GM23338 (cell line): ENCODE data around the gene EIF1AX. TPM values are rescaled to one million over a fixed set of nuclear protein-coding genes. Genes with fewer than 3 reads are reported as not detected.

Experiments used
- ATAC-seq: fragments of 200-7000 bp; cut with Tn5 transposase; 3 replicates; pipeline ENCODE4 v1.9.1; 2020
- DNase-seq: peaks from one replicate; pipeline ENCODE4 v3.0.0-alpha.2; 2015; ENCODE audit warnings: low spot score
- H2AFZ ChIP-seq: fragments of 200-600 bp; sonication (generic); 2 replicates; pipeline ENCODE4 v1.8.0; 2016; ENCODE audit warnings: antibody characterized with exemption, mild to moderate bottlenecking, moderate library complexity
- H3F3A ChIP-seq: fragments of 200-600 bp; sonication (generic); replicated peaks from 2 replicates; pipeline ENCODE4 v1.8.0; 2017; ENCODE audit warnings: antibody characterized with exemption, mixed run types, low read depth
- H3K27ac ChIP-seq: fragments of 200-600 bp; sonication (generic); 2 replicates; pipeline ENCODE4 v1.6.1; 2016; ENCODE audit warnings: low read depth
- H3K27me3 ChIP-seq: fragments of 200-600 bp; sonication (generic); 2 replicates; pipeline ENCODE4 v1.8.0; 2016; ENCODE audit warnings: mild to moderate bottlenecking, mixed run types, moderate library complexity; ENCODE audit not compliant: insufficient read depth
- H3K36me3 ChIP-seq: fragments of 200-600 bp; sonication (generic); 2 replicates; pipeline ENCODE4 v1.8.0; 2016; ENCODE audit warnings: mild to moderate bottlenecking; ENCODE audit not compliant: insufficient read depth
- H3K4me1 ChIP-seq: fragments of 200-600 bp; sonication (generic); 2 replicates; pipeline ENCODE4 v1.8.0; 2016; ENCODE audit warnings: mild to moderate bottlenecking, moderate library complexity; ENCODE audit not compliant: insufficient read depth
- H3K4me2 ChIP-seq: fragments of 200-600 bp; sonication (generic); 2 replicates; pipeline ENCODE4 v1.7.1; 2017; ENCODE audit warnings: mixed run types
- H3K4me3 ChIP-seq: fragments of 200-600 bp; sonication (generic); 2 replicates; pipeline ENCODE4 v1.6.1; 2016; ENCODE audit warnings: mixed run types
- H3K79me2 ChIP-seq: fragments of 200-600 bp; sonication (generic); replicated peaks from 2 replicates; pipeline ENCODE4 v1.8.0; 2017; ENCODE audit warnings: mild to moderate bottlenecking; ENCODE audit not compliant: insufficient read depth
- H3K9me2 ChIP-seq: fragments of 200-600 bp; sonication (generic); 2 replicates; pipeline ENCODE4 v1.8.0; 2017; ENCODE audit not compliant: insufficient read depth
- H4K20me1 ChIP-seq: fragments of 200-600 bp; sonication (generic); replicated peaks from 2 replicates; pipeline ENCODE4 v1.8.0; 2017; ENCODE audit warnings: mild to moderate bottlenecking; ENCODE audit not compliant: insufficient read depth
- H3K27ac Mint-ChIP-seq: 2 replicates; pipeline ENCODE4 v1.8.0; 2020; ENCODE audit warnings: inconsistent platforms, mild to moderate bottlenecking, moderate library complexity, mixed read lengths
- H3K27me3 Mint-ChIP-seq: 3 replicates; pipeline ENCODE4 v1.8.0; 2022; ENCODE audit warnings: low read depth, mild to moderate bottlenecking, moderate library complexity, mixed read lengths, inconsistent platforms; ENCODE audit not compliant: insufficient read depth, poor library complexity
- H3K36me3 Mint-ChIP-seq: 3 replicates; pipeline ENCODE4 v1.8.0; 2021; ENCODE audit warnings: low read depth, mild to moderate bottlenecking, inconsistent platforms, moderate library complexity, mixed read lengths
- H3K4me1 Mint-ChIP-seq: 3 replicates; pipeline ENCODE4 v1.8.0; 2020; ENCODE audit warnings: mild to moderate bottlenecking, inconsistent platforms, mixed read lengths
- H3K4me3 Mint-ChIP-seq: 3 replicates; pipeline ENCODE4 v1.8.0; 2021; ENCODE audit warnings: moderate library complexity, mild to moderate bottlenecking, inconsistent platforms, mixed read lengths
- H3K9me3 Mint-ChIP-seq: 3 replicates; pipeline ENCODE4 v1.8.0; 2020; ENCODE audit warnings: moderate library complexity, mild to moderate bottlenecking, inconsistent platforms, mixed read lengths
- CREB1 ChIP-seq: fragments of 250-450 bp; sonication (Bioruptor Pico); IDR thresholded peaks from 2 replicates; pipeline ENCODE4 v1.5.0; 2020; ENCODE audit warnings: low read depth, mild to moderate bottlenecking, moderate library complexity
- EZH2 ChIP-seq: fragments of 200-600 bp; sonication (generic); IDR thresholded peaks from one replicate; pipeline ENCODE4 v1.8.0; 2017; ENCODE audit warnings: antibody characterized with exemption, mild to moderate bottlenecking, low read depth; ENCODE audit not compliant: unreplicated experiment
- EZH2phosphoT487 ChIP-seq: fragments of 200-600 bp; sonication (generic); IDR thresholded peaks from one replicate; pipeline ENCODE4 v1.8.1; 2018; ENCODE audit warnings: antibody characterized with exemption; ENCODE audit not compliant: unreplicated experiment
- JUNB ChIP-seq: IDR thresholded peaks from one replicate; pipeline ENCODE4 v1.6.1; 2016; ENCODE audit warnings: antibody characterized with exemption; ENCODE audit not compliant: unreplicated experiment
- NANOG ChIP-seq: IDR thresholded peaks from 2 replicates; pipeline ENCODE4 v1.6.1; 2016; ENCODE audit warnings: antibody characterized with exemption, borderline replicate concordance
- POLR2AphosphoS5 ChIP-seq: IDR thresholded peaks from 2 replicates; pipeline ENCODE4 v1.6.1; 2016; ENCODE audit warnings: antibody characterized with exemption, low read depth
- STAT1 ChIP-seq: IDR thresholded peaks from one replicate; pipeline ENCODE4 v1.6.1; 2016; ENCODE audit warnings: antibody characterized with exemption; ENCODE audit not compliant: unreplicated experiment
- ZNF114 ChIP-seq: fragments of 250-450 bp; sonication (Bioruptor Pico); IDR thresholded peaks from 2 replicates; pipeline ENCODE4 v1.5.0; 2020; ENCODE audit warnings: mild to moderate bottlenecking, moderate library complexity
- ZNF331 ChIP-seq: fragments of 250-450 bp; sonication (Bioruptor Pico); IDR thresholded peaks from 2 replicates; pipeline ENCODE4 v1.5.0; 2020; ENCODE audit warnings: low read depth, mild to moderate bottlenecking, moderate library complexity
- polyA plus RNA-seq: library from polyadenylated mRNA; unstranded; fragments of >200 nt; fragmentation: Nextera tagmentation; extraction: Ambion mirVana; gene quantifications from 2 replicates; pipeline ENCODE4 v1.2.1, GENCODE V29; 2016
- total RNA-seq: library from RNA; depleted of rRNA; stranded (reverse); fragments of >200 nt; shearing (Covaris generic); gene quantifications from 2 replicates; pipeline ENCODE4 v1.2.3, GENCODE V29; 2014
- TF ChIP-seq, protein P1 (sequence below): fragments of 250-450 bp; sonication (Bioruptor Pico); IDR thresholded peaks from 2 replicates; pipeline ENCODE4 v1.5.0; 2020; ENCODE audit warnings: mild to moderate bottlenecking, moderate library complexity
- TF ChIP-seq, protein P2 (sequence below), 2 experiments: fragments of 200-600 bp in 1 of 2; sonication (generic) in 1 of 2; conservative IDR thresholded peaks; 2 replicates each; pipeline versions ENCODE4 v1.5.1 to v1.6.1; 2016 to 2017; ENCODE audit warnings: antibody characterized with exemption in 2 of 2, low read depth in 2 of 2, mild to moderate bottlenecking in 2 of 2, moderate library complexity in 1 of 2
- TF ChIP-seq, protein P3 (sequence below): IDR thresholded peaks from 2 replicates; pipeline ENCODE4 v1.6.1; 2016; ENCODE audit warnings: antibody characterized with exemption
- TF ChIP-seq, protein P4 (sequence below): IDR thresholded peaks from one replicate; pipeline ENCODE4 v1.6.1; 2018; ENCODE audit warnings: antibody characterized with exemption; ENCODE audit not compliant: unreplicated experiment

The EIF1AX gene
- total and polyA plus RNA-seq, 2 experiments from 2014 or later = 107 to 321 TPM

DNA sequence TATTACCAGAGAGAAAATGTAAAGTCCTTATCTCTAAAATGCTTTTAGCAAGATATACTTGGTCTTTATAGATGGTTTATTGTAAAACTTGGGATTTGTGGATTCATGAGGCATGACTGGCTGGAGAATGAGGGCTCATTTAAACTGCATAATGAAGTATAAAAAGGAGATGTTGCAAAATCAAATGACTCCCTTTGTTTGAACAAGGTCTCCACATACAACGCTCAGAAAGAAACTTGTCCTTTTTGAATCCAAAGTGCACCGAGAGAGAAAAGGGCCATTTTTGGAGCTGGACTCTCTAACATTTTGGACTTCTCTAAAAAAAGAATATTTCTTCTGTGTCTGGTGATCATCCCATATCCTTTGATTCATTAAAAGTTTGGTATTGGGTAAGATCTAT lies 7.7 kb upstream of the EIF1AX start (continued):
- TF ChIP-seq, protein P1, sequence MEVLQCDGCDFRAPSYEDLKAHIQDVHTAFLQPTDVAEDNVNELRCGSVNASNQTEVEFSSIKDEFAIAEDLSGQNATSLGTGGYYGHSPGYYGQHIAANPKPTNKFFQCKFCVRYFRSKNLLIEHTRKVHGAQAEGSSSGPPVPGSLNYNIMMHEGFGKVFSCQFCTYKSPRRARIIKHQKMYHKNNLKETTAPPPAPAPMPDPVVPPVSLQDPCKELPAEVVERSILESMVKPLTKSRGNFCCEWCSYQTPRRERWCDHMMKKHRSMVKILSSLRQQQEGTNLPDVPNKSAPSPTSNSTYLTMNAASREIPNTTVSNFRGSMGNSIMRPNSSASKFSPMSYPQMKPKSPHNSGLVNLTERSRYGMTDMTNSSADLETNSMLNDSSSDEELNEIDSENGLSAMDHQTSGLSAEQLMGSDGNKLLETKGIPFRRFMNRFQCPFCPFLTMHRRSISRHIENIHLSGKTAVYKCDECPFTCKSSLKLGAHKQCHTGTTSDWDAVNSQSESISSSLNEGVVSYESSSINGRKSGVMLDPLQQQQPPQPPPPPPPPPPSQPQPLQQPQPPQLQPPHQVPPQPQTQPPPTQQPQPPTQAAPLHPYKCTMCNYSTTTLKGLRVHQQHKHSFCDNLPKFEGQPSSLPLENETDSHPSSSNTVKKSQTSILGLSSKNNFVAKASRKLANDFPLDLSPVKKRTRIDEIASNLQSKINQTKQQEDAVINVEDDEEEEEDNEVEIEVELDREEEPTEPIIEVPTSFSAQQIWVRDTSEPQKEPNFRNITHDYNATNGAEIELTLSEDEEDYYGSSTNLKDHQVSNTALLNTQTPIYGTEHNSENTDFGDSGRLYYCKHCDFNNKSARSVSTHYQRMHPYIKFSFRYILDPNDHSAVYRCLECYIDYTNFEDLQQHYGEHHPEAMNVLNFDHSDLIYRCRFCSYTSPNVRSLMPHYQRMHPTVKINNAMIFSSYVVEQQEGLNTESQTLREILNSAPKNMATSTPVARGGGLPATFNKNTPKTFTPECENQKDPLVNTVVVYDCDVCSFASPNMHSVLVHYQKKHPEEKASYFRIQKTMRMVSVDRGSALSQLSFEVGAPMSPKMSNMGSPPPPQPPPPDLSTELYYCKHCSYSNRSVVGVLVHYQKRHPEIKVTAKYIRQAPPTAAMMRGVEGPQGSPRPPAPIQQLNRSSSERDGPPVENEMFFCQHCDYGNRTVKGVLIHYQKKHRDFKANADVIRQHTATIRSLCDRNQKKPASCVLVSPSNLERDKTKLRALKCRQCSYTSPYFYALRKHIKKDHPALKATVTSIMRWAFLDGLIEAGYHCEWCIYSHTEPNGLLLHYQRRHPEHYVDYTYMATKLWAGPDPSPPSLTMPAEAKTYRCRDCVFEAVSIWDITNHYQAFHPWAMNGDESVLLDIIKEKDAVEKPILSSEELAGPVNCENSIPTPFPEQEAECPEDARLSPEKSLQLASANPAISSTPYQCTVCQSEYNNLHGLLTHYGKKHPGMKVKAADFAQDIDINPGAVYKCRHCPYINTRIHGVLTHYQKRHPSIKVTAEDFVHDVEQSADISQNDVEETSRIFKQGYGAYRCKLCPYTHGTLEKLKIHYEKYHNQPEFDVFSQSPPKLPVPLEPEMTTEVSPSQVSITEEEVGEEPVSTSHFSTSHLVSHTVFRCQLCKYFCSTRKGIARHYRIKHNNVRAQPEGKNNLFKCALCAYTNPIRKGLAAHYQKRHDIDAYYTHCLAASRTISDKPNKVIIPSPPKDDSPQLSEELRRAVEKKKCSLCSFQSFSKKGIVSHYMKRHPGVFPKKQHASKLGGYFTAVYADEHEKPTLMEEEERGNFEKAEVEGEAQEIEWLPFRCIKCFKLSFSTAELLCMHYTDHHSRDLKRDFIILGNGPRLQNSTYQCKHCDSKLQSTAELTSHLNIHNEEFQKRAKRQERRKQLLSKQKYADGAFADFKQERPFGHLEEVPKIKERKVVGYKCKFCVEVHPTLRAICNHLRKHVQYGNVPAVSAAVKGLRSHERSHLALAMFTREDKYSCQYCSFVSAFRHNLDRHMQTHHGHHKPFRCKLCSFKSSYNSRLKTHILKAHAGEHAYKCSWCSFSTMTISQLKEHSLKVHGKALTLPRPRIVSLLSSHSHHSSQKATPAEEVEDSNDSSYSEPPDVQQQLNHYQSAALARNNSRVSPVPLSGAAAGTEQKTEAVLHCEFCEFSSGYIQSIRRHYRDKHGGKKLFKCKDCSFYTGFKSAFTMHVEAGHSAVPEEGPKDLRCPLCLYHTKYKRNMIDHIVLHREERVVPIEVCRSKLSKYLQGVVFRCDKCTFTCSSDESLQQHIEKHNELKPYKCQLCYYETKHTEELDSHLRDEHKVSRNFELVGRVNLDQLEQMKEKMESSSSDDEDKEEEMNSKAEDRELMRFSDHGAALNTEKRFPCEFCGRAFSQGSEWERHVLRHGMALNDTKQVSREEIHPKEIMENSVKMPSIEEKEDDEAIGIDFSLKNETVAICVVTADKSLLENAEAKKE (CRISPR knock-in tag) = no peak
- TF ChIP-seq CREB1 (CRISPR knock-in tag) (no peak), ZNF331 (no peak)
- TF ChIP-seq, protein P2, sequence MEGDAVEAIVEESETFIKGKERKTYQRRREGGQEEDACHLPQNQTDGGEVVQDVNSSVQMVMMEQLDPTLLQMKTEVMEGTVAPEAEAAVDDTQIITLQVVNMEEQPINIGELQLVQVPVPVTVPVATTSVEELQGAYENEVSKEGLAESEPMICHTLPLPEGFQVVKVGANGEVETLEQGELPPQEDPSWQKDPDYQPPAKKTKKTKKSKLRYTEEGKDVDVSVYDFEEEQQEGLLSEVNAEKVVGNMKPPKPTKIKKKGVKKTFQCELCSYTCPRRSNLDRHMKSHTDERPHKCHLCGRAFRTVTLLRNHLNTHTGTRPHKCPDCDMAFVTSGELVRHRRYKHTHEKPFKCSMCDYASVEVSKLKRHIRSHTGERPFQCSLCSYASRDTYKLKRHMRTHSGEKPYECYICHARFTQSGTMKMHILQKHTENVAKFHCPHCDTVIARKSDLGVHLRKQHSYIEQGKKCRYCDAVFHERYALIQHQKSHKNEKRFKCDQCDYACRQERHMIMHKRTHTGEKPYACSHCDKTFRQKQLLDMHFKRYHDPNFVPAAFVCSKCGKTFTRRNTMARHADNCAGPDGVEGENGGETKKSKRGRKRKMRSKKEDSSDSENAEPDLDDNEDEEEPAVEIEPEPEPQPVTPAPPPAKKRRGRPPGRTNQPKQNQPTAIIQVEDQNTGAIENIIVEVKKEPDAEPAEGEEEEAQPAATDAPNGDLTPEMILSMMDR (conservative IDR thresholded peaks at IDR 0.05; ENCODE audit: low read depth in 2 of 2) = no peak
- TF ChIP-seq, protein P3, sequence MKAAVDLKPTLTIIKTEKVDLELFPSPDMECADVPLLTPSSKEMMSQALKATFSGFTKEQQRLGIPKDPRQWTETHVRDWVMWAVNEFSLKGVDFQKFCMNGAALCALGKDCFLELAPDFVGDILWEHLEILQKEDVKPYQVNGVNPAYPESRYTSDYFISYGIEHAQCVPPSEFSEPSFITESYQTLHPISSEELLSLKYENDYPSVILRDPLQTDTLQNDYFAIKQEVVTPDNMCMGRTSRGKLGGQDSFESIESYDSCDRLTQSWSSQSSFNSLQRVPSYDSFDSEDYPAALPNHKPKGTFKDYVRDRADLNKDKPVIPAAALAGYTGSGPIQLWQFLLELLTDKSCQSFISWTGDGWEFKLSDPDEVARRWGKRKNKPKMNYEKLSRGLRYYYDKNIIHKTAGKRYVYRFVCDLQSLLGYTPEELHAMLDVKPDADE = no peak

DNA sequence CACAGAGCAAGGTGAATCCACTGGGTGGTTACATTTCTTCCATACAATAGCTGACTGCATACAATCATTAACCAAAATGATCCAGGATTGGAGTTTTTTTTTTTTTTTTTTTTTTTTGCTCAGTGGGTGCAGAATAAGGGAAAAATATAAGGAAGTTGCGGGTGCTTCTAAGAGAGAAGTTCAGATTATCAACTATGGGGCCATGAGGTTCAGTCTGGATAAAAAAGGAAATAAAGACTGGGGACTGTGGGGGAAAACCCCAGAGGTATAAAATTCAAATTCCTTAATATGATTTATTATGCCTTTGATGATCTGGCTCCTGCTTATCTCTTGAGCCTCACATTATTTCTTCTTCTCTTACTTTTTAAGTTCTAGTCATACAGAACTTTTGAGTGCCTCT lies 5.9 kb upstream of the EIF1AX start:
- H3K27ac Mint-ChIP-seq = no peak overlapping the region
- Histone ChIP-seq H2AFZ (no peak overlapping the region), H3K79me2 (no peaks in the 10 kb centered on the region), H3K9me2 (no peaks in the 10 kb centered on the region), H3K36me3 (no peaks in the 10 kb centered on the region), H3K4me2 (no peak overlapping the region), H3K4me1 (no peaks in the 10 kb centered on the region), H4K20me1 (no peaks in the 10 kb centered on the region), H3K27me3 (no peaks in the 10 kb centered on the region), H3K4me3 (no peak overlapping the region), H3K27ac (no peak overlapping the region), H3F3A (no peaks in the 10 kb centered on the region)
- H3K4me3 Mint-ChIP-seq = no peak overlapping the region
- DNase-seq (no peak), ATAC-seq (no peak)
- H3K36me3 Mint-ChIP-seq = no peaks in the 10 kb centered on the region
- H3K4me1 Mint-ChIP-seq = peaks cover 3% of the 10 kb centered on the region; the same call in 2 of the 3 replicates
- no peaks in the 10 kb centered on the region for H3K9me3 Mint-ChIP-seq
- peaks cover 4% of the 10 kb centered on the region for H3K27me3 Mint-ChIP-seq
- TF ChIP-seq, protein P4, sequence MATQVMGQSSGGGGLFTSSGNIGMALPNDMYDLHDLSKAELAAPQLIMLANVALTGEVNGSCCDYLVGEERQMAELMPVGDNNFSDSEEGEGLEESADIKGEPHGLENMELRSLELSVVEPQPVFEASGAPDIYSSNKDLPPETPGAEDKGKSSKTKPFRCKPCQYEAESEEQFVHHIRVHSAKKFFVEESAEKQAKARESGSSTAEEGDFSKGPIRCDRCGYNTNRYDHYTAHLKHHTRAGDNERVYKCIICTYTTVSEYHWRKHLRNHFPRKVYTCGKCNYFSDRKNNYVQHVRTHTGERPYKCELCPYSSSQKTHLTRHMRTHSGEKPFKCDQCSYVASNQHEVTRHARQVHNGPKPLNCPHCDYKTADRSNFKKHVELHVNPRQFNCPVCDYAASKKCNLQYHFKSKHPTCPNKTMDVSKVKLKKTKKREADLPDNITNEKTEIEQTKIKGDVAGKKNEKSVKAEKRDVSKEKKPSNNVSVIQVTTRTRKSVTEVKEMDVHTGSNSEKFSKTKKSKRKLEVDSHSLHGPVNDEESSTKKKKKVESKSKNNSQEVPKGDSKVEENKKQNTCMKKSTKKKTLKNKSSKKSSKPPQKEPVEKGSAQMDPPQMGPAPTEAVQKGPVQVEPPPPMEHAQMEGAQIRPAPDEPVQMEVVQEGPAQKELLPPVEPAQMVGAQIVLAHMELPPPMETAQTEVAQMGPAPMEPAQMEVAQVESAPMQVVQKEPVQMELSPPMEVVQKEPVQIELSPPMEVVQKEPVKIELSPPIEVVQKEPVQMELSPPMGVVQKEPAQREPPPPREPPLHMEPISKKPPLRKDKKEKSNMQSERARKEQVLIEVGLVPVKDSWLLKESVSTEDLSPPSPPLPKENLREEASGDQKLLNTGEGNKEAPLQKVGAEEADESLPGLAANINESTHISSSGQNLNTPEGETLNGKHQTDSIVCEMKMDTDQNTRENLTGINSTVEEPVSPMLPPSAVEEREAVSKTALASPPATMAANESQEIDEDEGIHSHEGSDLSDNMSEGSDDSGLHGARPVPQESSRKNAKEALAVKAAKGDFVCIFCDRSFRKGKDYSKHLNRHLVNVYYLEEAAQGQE = no peak
- no peak for TF ChIP-seq NANOG
- no peak for TF ChIP-seq EZH2
- no peak for TF ChIP-seq EZH2phosphoT487
- TF ChIP-seq JUNB = no peak
- TF ChIP-seq ZNF114 (CRISPR knock-in tag) = no peak
- TF ChIP-seq POLR2AphosphoS5 = no peak
- TF ChIP-seq STAT1 = no peak
